GM12873 (cell line): Measurements from ENCODE around the gene VSTM2L.

ENCODE experiments used
- TF ChIP-seq, protein P1 (sequence below): IDR thresholded peaks from 2 replicates; pipeline ENCODE4 v1.5.1; 2012; ENCODE audit warnings: low read depth, mild to moderate bottlenecking, moderate library complexity, low read length, control low read depth; ENCODE audit not compliant: insufficient read depth; ENCODE audit errors: missing control alignments

VSTM2L gene

GRCh38 chr20:37979021-37979985 lies 76.4 kb downstream of the VSTM2L start:
- TF ChIP-seq, protein P1, sequence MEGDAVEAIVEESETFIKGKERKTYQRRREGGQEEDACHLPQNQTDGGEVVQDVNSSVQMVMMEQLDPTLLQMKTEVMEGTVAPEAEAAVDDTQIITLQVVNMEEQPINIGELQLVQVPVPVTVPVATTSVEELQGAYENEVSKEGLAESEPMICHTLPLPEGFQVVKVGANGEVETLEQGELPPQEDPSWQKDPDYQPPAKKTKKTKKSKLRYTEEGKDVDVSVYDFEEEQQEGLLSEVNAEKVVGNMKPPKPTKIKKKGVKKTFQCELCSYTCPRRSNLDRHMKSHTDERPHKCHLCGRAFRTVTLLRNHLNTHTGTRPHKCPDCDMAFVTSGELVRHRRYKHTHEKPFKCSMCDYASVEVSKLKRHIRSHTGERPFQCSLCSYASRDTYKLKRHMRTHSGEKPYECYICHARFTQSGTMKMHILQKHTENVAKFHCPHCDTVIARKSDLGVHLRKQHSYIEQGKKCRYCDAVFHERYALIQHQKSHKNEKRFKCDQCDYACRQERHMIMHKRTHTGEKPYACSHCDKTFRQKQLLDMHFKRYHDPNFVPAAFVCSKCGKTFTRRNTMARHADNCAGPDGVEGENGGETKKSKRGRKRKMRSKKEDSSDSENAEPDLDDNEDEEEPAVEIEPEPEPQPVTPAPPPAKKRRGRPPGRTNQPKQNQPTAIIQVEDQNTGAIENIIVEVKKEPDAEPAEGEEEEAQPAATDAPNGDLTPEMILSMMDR, result no peak

DNA sequence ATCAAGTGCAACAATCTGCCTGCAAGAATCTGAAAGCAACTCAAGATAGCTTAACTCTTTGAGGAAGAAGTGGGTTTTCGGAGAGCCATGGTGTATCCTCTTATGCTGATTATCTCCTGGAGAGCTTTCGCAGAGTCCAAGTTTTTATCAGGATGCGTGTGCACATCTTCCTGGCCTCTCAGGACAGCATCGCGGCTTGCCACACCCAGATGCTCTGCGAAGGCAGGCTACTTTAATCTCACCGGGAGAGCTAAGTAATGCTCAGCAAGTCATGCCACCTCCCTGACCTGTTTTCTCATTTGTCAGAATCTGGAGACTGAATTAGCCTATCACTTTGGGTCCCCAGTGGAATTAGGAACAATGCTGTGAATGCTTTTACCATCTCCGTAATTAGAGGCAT lies 77.5 kb downstream of the VSTM2L start:
- TF ChIP-seq, protein P1, result no peak

GRCh38 chr20:37980876-37981275 lies 77.9 kb downstream of the VSTM2L start:
- TF ChIP-seq, protein P1, result no peak

GRCh38 chr20:37981568-37981967 lies 78.6 kb downstream of the VSTM2L start:
- TF ChIP-seq, protein P1, result no peak

DNA sequence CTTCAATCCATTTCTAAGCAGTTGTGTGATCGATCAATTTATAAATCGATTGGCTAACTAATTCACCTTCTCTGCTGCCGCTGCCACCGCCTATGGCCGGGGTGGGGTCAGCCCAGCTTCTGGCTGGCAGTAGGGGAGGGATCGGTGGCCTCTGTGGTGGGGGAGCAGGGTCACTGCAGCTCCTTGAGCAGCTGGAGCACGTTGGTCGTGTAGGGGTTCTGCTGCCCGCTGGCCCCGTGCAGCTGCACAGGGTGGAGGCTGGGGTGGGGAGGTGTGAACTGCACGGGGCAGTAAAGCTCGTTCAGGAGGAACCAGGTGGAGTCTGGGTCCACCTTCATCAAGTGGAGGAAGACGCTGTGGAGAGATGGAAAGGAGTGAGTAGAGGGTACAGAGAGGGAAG lies 80.4 kb downstream of the VSTM2L start:
- TF ChIP-seq, protein P1, result no peak

DNA sequence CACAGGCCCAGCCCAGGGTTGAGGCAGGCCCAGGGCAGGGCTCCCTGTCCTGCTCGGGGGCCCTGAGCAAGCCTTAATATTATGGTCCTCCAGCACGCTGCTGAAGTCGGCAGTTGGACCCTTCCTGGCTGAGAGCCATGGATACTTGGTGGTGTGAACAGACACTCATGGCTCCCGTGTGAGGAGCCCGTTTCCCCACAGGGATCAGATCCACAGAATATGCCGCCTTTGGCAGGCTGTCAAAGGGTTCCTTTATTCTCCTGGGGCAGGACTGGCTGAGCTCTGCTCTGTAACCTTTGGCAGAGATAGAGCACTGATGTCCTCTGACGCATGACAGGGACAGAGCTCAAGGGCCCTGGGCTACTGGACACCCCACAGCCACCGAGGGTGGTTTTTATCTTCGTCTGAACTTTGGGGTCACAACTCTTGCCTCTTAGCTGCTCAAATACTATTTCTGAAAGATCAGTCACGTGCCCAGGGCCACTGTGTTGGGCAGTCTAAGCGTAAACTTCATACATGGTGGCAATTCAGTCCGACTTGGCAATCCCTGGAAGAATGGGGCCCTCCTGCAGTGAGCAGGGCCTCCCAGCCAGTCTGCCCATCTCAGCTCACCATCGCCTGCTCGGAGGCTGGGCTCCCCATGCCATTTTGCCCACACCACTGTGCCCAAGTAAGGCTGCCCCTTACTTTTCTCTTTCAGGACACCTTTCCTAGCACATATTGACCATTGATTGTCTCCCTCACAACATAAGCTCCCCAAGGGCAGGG lies 81.3 kb downstream of the VSTM2L start:
- TF ChIP-seq, protein P1, result no peak

DNA sequence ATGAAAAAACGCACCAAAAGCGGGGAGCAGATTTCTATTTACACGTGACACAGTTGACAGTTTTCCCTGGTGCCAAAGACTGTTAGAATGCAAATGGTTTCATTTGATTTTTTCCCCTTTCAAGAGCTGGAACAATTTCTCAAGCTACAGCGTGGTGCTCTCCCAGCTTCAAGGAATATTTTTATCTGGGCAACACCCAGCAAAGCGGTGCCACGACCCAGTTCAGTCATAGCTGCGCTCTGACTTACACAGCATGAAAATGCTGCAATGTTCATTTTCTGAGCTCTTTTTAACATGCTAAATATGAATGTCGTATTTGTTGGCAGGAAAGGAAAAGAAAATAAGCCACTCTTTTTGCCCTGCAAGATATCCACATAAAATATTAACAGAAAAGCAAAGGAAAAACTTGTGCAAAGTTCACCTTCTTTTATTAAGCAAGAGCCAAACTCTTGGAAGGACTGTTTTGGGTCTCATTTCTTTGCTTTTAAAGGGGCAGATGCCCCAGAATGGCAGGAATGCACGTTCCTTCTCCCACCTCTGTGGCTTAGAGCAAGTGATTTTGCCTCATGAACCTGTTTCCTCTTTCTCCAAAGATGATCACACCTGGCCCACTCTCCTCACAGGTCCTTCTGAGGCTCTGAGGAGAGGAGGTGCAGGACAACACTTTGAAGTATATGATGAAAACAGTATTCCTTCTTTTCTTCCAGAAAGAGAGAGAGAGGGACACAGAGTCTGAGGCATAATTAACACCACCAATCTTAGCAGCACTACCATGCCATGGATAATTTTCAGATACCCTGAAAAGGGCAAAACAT lies 83.3 kb downstream of the VSTM2L start:
- TF ChIP-seq, protein P1, result no peak
